ENCODE results near the gene EIF3L.

Gene EIF3L

GRCh38 chr22:37880668-37881440 is 31.6 kb downstream of the EIF3L start:
- Histone ChIP-seq H3K4me3 (replicated peaks; ENCODE audit: low read depth, low read length) (no peak overlapping the region), H3K36me3 (ENCODE audit: control insufficient read depth, insufficient read depth, low read length) (peaks cover 17% of the 10 kb centered on the region), H3K27me3 (replicated peaks; ENCODE audit: control insufficient read depth, insufficient read depth, low read length) (no peaks in the 10 kb centered on the region)
- no peak for TF ChIP-seq CTCF (IDR thresholded peaks at IDR 0.05; ENCODE audit: insufficient read depth, low read length, poor library complexity, severe bottlenecking)
- no peak for DNase-seq (ENCODE audit: extremely low read depth, insufficient read length)

GRCh38 chr22:37884420-37884819 is 35.2 kb downstream of the EIF3L start:
- H3K36me3 ChIP-seq (ENCODE audit: control insufficient read depth, insufficient read depth, low read length), result peaks cover 18% of the 10 kb centered on the region
- no peak for TF ChIP-seq CTCF (IDR thresholded peaks at IDR 0.05; ENCODE audit: insufficient read depth, low read length, poor library complexity, severe bottlenecking)
- no peak overlapping the region for H3K4me3 ChIP-seq (replicated peaks; ENCODE audit: low read depth, low read length)
- no peak for DNase-seq (ENCODE audit: extremely low read depth, insufficient read length)
- H3K27me3 ChIP-seq (replicated peaks; ENCODE audit: control insufficient read depth, insufficient read depth, low read length), result no peaks in the 10 kb centered on the region

- Histone ChIP-seq H3K27me3 (replicated peaks; ENCODE audit: control insufficient read depth, insufficient read depth, low read length) (no peaks in the 10 kb centered on the region), H3K36me3 (ENCODE audit: control insufficient read depth, insufficient read depth, low read length) (peaks cover 21% of the 10 kb centered on the region), H3K4me3 (replicated peaks; ENCODE audit: low read depth, low read length) (no peak overlapping the region)
- DNase-seq (ENCODE audit: extremely low read depth, insufficient read length), result no peak
- no peak for TF ChIP-seq CTCF (IDR thresholded peaks at IDR 0.05; ENCODE audit: insufficient read depth, low read length, poor library complexity, severe bottlenecking)
These were observed 38.6 kb downstream of the EIF3L start for GRCh38 chr22:37887584-37888378.

- no peak for DNase-seq (ENCODE audit: extremely low read depth, insufficient read length)
- no peak for TF ChIP-seq CTCF (IDR thresholded peaks at IDR 0.05; ENCODE audit: insufficient read depth, low read length, poor library complexity, severe bottlenecking)
- Histone ChIP-seq H3K27me3 (replicated peaks; ENCODE audit: control insufficient read depth, insufficient read depth, low read length) (no peaks in the 10 kb centered on the region), H3K36me3 (ENCODE audit: control insufficient read depth, insufficient read depth, low read length) (peaks cover 18% of the 10 kb centered on the region), H3K4me3 (replicated peaks; ENCODE audit: low read depth, low read length) (no peak overlapping the region)
These were observed 42.7 kb downstream of the EIF3L start for GRCh38 chr22:37891926-37892325.

GRCh38 chr22:37892566-37893335 is 43.5 kb downstream of the EIF3L start:
- TF ChIP-seq CTCF (IDR thresholded peaks at IDR 0.05; ENCODE audit: insufficient read depth, low read length, poor library complexity, severe bottlenecking), result no peak
- H3K4me3 ChIP-seq (replicated peaks; ENCODE audit: low read depth, low read length), result no peak overlapping the region
- H3K27me3 ChIP-seq (replicated peaks; ENCODE audit: control insufficient read depth, insufficient read depth, low read length), result no peaks in the 10 kb centered on the region
- H3K36me3 ChIP-seq (ENCODE audit: control insufficient read depth, insufficient read depth, low read length), result peaks cover 13% of the 10 kb centered on the region
- no peak for DNase-seq (ENCODE audit: extremely low read depth, insufficient read length)

Measured in GM06990 (cell line).